ENCODE results near the gene SRSF4.

Gene SRSF4

GRCh38 chr1:29162025-29162424 lies 19.7 kb downstream of the SRSF4 start:
- Histone ChIP-seq H3K4me3 (ENCODE audit: low read length) (no peak overlapping the region), H3K79me2 (ENCODE audit: control insufficient read depth, low read length) (peaks cover 82% of the 10 kb centered on the region), H3K36me3 (ENCODE audit: control insufficient read depth, low read length) (peaks cover 93% of the 10 kb centered on the region), H3K4me2 (ENCODE audit: low read length) (no peak overlapping the region), H4K20me1 (ENCODE audit: control insufficient read depth, insufficient read depth, low read depth, low read length) (peaks cover 5% of the 10 kb centered on the region), H3K4me1 (ENCODE audit: control insufficient read depth, low read length) (no peaks in the 10 kb centered on the region), H3F3A (ENCODE audit: control insufficient read depth, insufficient read depth) (0 out of 2 replicates have a peak, but pooled peaks cover 5% of the 10 kb centered on the region), H3K27ac (ENCODE audit: low read depth, low read length) (no peak overlapping the region), H3K9me2 (replicated peaks; ENCODE audit: control insufficient read depth, low read length) (no peaks in the 10 kb centered on the region), H3K9me3 (ENCODE audit: control insufficient read depth, insufficient read depth, low read length) (no peaks in the 10 kb centered on the region), H3K27me3 (ENCODE audit: control insufficient read depth, low read length) (no peaks in the 10 kb centered on the region)
- TF ChIP-seq CTCF (IDR thresholded peaks at IDR 0.05; ENCODE audit: low read depth, low read length, poor library complexity, severe bottlenecking) (no peak), EZH2phosphoT487 (IDR thresholded peaks at IDR 0.05; ENCODE audit: borderline replicate concordance, low read length) (no peak)

GRCh38 chr1:29159773-29160172 lies 21.9 kb downstream of the SRSF4 start:
- Histone ChIP-seq H3K27ac (ENCODE audit: low read depth, low read length) (no peak overlapping the region), H3K9me2 (replicated peaks; ENCODE audit: control insufficient read depth, low read length) (no peaks in the 10 kb centered on the region), H3K4me3 (ENCODE audit: low read length) (no peak overlapping the region), H3K27me3 (ENCODE audit: control insufficient read depth, low read length) (no peaks in the 10 kb centered on the region), H3K79me2 (ENCODE audit: control insufficient read depth, low read length) (peaks cover 69% of the 10 kb centered on the region), H3K4me2 (ENCODE audit: low read length) (no peak overlapping the region), H3K36me3 (ENCODE audit: control insufficient read depth, low read length) (peaks cover 93% of the 10 kb centered on the region), H3F3A (ENCODE audit: control insufficient read depth, insufficient read depth) (0 out of 2 replicates have a peak, but pooled peaks cover 3% of the 10 kb centered on the region), H4K20me1 (ENCODE audit: control insufficient read depth, insufficient read depth, low read depth, low read length) (peaks cover 5% of the 10 kb centered on the region), H3K4me1 (ENCODE audit: control insufficient read depth, low read length) (no peaks in the 10 kb centered on the region), H3K9me3 (ENCODE audit: control insufficient read depth, insufficient read depth, low read length) (no peaks in the 10 kb centered on the region)
- TF ChIP-seq EZH2phosphoT487 (IDR thresholded peaks at IDR 0.05; ENCODE audit: borderline replicate concordance, low read length) (no peak), CTCF (IDR thresholded peaks at IDR 0.05; ENCODE audit: low read depth, low read length, poor library complexity, severe bottlenecking) (no peak)

GRCh38 chr1:29157269-29157601 lies 24.5 kb downstream of the SRSF4 start:
- H3K4me3 ChIP-seq (ENCODE audit: low read length): no peak overlapping the region
- peaks cover 44% of the 10 kb centered on the region for H3K79me2 ChIP-seq (ENCODE audit: control insufficient read depth, low read length)
- H3K9me3 ChIP-seq (ENCODE audit: control insufficient read depth, insufficient read depth, low read length): no peaks in the 10 kb centered on the region
- H3K4me1 ChIP-seq (ENCODE audit: control insufficient read depth, low read length): no peaks in the 10 kb centered on the region
- no peaks in the 10 kb centered on the region for H3K9me2 ChIP-seq (replicated peaks; ENCODE audit: control insufficient read depth, low read length)
- H3K27me3 ChIP-seq (ENCODE audit: control insufficient read depth, low read length): no peaks in the 10 kb centered on the region
- H3K36me3 ChIP-seq (ENCODE audit: control insufficient read depth, low read length): peaks cover 92% of the 10 kb centered on the region
- no peak overlapping the region for H3K4me2 ChIP-seq (ENCODE audit: low read length)
- H3K27ac ChIP-seq (ENCODE audit: low read depth, low read length): no peak overlapping the region
- H4K20me1 ChIP-seq (ENCODE audit: control insufficient read depth, insufficient read depth, low read depth, low read length): no peaks in the 10 kb centered on the region
- H3F3A ChIP-seq (ENCODE audit: control insufficient read depth, insufficient read depth): 0 out of 2 replicates have a peak, but pooled peaks cover 3% of the 10 kb centered on the region
- no peak for TF ChIP-seq EZH2phosphoT487 (IDR thresholded peaks at IDR 0.05; ENCODE audit: borderline replicate concordance, low read length)
- TF ChIP-seq CTCF (IDR thresholded peaks at IDR 0.05; ENCODE audit: low read depth, low read length, poor library complexity, severe bottlenecking): no peak
